ENCODE results near the gene UBE2G1. TPM values are rescaled to one million over a fixed set of nuclear protein-coding genes. Genes with fewer than 3 reads are reported as not detected.
"Not testable (repeated sequence)": the region's sequence is repeated elsewhere in the genome, so short reads cannot be mapped to it uniquely, and the experiment has no call there.

The UBE2G1 gene
- total and polyA plus RNA-seq, 9 of the 15 experiments (the other 6 are each of a cell fraction or from before 2014, with no cell fraction given): 10.1 to 65.9 (median 29.7) TPM

DNA sequence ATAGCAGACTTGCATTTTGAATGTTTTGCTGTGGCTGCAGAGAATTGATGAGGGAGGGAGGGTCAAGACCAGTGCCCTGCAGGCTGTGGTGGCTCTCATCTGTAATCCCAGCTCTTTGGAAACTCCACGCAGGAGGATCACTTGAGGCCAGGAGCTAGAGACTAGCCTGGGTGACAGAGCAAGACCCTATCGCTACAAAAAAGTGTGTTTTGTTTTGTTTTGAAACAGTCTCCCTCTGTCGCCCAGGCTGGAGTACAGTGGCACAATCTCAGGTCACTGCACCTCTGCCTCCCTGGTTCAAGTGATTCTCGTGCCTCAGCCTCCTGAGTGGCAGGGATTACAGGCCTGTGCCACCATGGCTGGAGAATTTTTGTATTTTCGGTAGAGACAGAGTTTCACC lies 1.9 kb upstream of the UBE2G1 start (continued):
- TF ChIP-seq, protein P1, sequence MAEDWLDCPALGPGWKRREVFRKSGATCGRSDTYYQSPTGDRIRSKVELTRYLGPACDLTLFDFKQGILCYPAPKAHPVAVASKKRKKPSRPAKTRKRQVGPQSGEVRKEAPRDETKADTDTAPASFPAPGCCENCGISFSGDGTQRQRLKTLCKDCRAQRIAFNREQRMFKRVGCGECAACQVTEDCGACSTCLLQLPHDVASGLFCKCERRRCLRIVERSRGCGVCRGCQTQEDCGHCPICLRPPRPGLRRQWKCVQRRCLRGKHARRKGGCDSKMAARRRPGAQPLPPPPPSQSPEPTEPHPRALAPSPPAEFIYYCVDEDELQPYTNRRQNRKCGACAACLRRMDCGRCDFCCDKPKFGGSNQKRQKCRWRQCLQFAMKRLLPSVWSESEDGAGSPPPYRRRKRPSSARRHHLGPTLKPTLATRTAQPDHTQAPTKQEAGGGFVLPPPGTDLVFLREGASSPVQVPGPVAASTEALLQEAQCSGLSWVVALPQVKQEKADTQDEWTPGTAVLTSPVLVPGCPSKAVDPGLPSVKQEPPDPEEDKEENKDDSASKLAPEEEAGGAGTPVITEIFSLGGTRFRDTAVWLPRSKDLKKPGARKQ (CRISPR knock-in tag; IDR thresholded peaks at IDR 0.05): no peak
- TF ChIP-seq, protein P2, sequence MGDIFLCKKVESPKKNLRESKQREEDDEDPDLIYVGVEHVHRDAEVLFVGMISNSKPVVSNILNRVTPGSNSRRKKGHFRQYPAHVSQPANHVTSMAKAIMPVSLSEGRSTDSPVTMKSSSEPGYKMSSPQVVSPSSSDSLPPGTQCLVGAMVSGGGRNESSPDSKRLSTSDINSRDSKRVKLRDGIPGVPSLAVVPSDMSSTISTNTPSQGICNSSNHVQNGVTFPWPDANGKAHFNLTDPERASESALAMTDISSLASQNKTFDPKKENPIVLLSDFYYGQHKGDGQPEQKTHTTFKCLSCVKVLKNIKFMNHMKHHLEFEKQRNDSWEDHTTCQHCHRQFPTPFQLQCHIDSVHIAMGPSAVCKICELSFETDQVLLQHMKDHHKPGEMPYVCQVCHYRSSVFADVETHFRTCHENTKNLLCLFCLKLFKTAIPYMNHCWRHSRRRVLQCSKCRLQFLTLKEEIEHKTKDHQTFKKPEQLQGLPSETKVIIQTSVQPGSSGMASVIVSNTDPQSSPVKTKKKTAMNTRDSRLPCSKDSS (IDR thresholded peaks at IDR 0.05; ENCODE audit: low read depth, partially characterized antibody): no peak
- no peak for TF ChIP-seq BRCA1 (IDR thresholded peaks at IDR 0.05)
- TF ChIP-seq BRCA1 (CRISPR knock-in tag; IDR thresholded peaks at IDR 0.05): no peak
- TF ChIP-seq YY1 (IDR thresholded peaks at IDR 0.05; ENCODE audit: borderline replicate concordance in 1 of 3, control insufficient read depth in 1 of 3, extremely low read depth in 1 of 3, insufficient read depth in 3 of 3, insufficient read length in 1 of 3, insufficient replicate concordance in 2 of 3, low read depth in 1 of 3, low read length in 2 of 3): no peak
- no peak for TF ChIP-seq POLR2B (IDR thresholded peaks at IDR 0.05; ENCODE audit: low read depth, partially characterized antibody)
- TF ChIP-seq LARP7 (IDR thresholded peaks at IDR 0.05): no peak
- TF ChIP-seq ZNF263 (CRISPR knock-in tag; IDR thresholded peaks at IDR 0.05; ENCODE audit: borderline replicate concordance): no peak
- TF ChIP-seq MAFF (IDR thresholded peaks at IDR 0.05; ENCODE audit: low read length): no peak

DNA sequence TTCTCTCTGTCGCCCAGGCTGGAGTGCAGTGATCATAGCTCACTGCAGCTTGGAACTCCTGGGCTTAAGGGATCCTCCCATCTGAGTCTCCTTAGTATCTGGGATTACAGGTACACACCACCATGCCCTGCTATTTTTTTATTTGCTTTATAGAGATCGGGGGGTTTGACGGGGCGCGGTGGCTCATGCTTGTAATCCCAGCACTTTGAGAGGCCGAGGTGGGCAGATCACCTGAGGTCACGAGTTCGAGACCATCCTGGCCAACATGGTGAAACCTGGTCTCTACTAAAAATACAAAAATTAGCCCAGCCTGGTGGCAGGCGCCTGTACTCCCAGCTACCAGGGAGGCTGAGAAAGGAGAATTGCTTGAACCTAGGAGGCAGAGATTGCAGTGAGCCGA lies 702 bp upstream of the UBE2G1 start:
- BruUV-seq (replicated peaks): not testable (repeated sequence)
- peak overlapping the region; percentile 70 for H3K4me2 ChIP-seq (ENCODE audit: insufficient read depth, low read length)

More for the DNA sequence above, 702 bp upstream of the UBE2G1 start:
- Histone ChIP-seq H3K4me1 (replicated peaks in 1 of 2; ENCODE audit: control insufficient read depth in 2 of 2, insufficient read depth in 2 of 2, low read length in 2 of 2) (peaks cover 2 to 25% of the 10 kb centered on the region in 2 experiments; a peak in 3 of 5 replicates), H3K4me3 (peak overlapping the region; percentile 91; the same call in 1 of the 2 replicates), H3K9ac (ENCODE audit: insufficient read depth in 1 of 2, low read depth in 2 of 2, low read length in 2 of 2) (peak overlapping the region in 1 of 2 experiments; percentile 46; a peak in 1 of 4 replicates), H2AFZ (ENCODE audit: low read depth, low read length) (peak overlapping the region; percentile 80), H3K36me3 (ENCODE audit: control insufficient read depth, insufficient read depth, low read length) (peaks cover 12% of the 10 kb centered on the region; the same call in 1 of the 3 replicates), H3K79me2 (ENCODE audit: control insufficient read depth, insufficient read depth, low read length) (peaks cover 42% of the 10 kb centered on the region), H3K27ac (ENCODE audit: extremely low read depth, low read depth, low read length) (peak overlapping the region; percentile 49)
- H3K27me3 ChIP-seq (ENCODE audit: control insufficient read depth in 2 of 2, insufficient read depth in 2 of 2, low read length in 2 of 2); in situ Hi-C loops (cut with MboI); H4K20me1 ChIP-seq (replicated peaks; ENCODE audit: control insufficient read depth, insufficient read depth, low read length); FAIRE-seq; H3K9me3 ChIP-seq (replicated peaks; ENCODE audit: control insufficient read depth, insufficient read depth, low read depth, low read length); H3K9me1 ChIP-seq (ENCODE audit: control insufficient read depth, insufficient read depth, low read length); ATAC-seq; DNase-seq (ENCODE audit: extremely low read depth in 1 of 4, low spot score in 3 of 4): not testable (repeated sequence)
- ChIA-PET CTCF (ENCODE audit: low intra/inter-chr PET ratio) (interaction anchor here (1.1 kb wide), 1 partner anchor 152 kb away, joined by 4 read pairs; no protein-coding TSS in a partner anchor), POLR2A (interaction anchor here (0.6 kb wide), 1 partner anchor 368 kb away, joined by 4 read pairs; no protein-coding TSS in a partner anchor)
- WGBS (ENCODE audit: insufficient coverage, low coverage, missing lambda C conversion rate): 84% methylated on average over 7 of the region's 10 CpGs
- intact Hi-C loops (cut with micrococcal nuclease): loop anchor here (2.0 kb wide), 1 partner anchor 62 kb away; no protein-coding TSS in a partner anchor

Measured in K562 (cell line).